HepG2 (cell line): ENCODE data around the gene FGD5.

Source experiments
- MEIS2 ChIP-seq: sonication (generic); formaldehyde crosslinking; IDR thresholded peaks from 2 replicates; pipeline ENCODE4 v1.9.0; 2021; ENCODE audit warnings: mild to moderate bottlenecking, missing genetic modification reagents
- ZNF83 ChIP-seq: sonication (generic); formaldehyde crosslinking; IDR thresholded peaks from 2 replicates; pipeline ENCODE4 v1.4.0; 2020; ENCODE audit warnings: missing genetic modification reagents, mild to moderate bottlenecking, borderline replicate concordance

- TF ChIP-seq MEIS2 (CRISPR knock-in tag): no peak
- no peak for TF ChIP-seq ZNF83
Measured at GRCh38 chr3:14859880-14860279, 41.1 kb downstream of the FGD5 start.
